22Rv1 (cell line): ENCODE results near the gene HDHD5.

Experiments used
- ZFX ChIP-seq: fragments of 450-650 bp; IDR thresholded peaks from 2 replicates; pipeline ENCODE4 v1.6.1; 2017; ENCODE audit warnings: antibody characterized with exemption, borderline replicate concordance
- TF ChIP-seq, protein P1 (sequence below): fragments of 450-650 bp; IDR thresholded peaks from 2 replicates; pipeline ENCODE4 v1.5.1; 2017; ENCODE audit warnings: mild to moderate bottlenecking

DNA sequence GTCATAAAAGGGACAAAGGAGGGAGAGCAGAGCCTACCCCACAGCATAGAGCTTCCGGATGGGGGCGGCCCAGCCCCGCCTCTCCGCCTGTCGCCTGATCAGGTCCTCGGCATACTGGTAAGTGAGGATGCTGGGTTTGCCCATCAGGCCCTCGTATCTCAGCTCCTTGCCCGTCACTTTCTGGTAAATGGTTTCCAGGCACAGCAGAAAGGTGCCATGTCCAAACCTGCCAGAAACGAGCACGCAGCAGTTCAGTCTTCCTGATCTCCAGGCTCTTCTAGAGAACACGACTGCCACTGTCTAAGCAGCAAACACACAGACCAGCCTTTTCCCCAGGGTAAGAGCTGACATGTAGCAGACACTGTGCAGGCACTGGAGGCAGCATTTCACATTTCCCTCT, 20.6 kb downstream of the HDHD5 start:
- TF ChIP-seq, protein P1, sequence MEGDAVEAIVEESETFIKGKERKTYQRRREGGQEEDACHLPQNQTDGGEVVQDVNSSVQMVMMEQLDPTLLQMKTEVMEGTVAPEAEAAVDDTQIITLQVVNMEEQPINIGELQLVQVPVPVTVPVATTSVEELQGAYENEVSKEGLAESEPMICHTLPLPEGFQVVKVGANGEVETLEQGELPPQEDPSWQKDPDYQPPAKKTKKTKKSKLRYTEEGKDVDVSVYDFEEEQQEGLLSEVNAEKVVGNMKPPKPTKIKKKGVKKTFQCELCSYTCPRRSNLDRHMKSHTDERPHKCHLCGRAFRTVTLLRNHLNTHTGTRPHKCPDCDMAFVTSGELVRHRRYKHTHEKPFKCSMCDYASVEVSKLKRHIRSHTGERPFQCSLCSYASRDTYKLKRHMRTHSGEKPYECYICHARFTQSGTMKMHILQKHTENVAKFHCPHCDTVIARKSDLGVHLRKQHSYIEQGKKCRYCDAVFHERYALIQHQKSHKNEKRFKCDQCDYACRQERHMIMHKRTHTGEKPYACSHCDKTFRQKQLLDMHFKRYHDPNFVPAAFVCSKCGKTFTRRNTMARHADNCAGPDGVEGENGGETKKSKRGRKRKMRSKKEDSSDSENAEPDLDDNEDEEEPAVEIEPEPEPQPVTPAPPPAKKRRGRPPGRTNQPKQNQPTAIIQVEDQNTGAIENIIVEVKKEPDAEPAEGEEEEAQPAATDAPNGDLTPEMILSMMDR, result no peak
- TF ChIP-seq ZFX, result no peak
